WTC11 (cell line): Measurements from ENCODE around the gene RYR1. TPM values are rescaled to one million over a fixed set of nuclear protein-coding genes. Genes with fewer than 3 reads are reported as not detected.

Experiments used
- ATAC-seq: fragments of 200-7000 bp; cut with Tn5 transposase; 2 replicates; pipeline ENCODE4 v1.10.0; 2021; ENCODE audit warnings: mild to moderate bottlenecking, moderate library complexity
- CTCF ChIA-PET: fragments of 300-600 bp; sonication (Branson Sonifier 250); formaldehyde crosslinking; loops from one replicate; lab custom pipeline; 2021; ENCODE audit warnings: antibody characterized with exemption; lab: Charles Lee
- POLR2A ChIA-PET: fragments of 350-600 bp; sonication (Branson Sonifier 250); formaldehyde crosslinking; loops from one replicate; lab custom pipeline; 2021; ENCODE audit warnings: antibody characterized with exemption; lab: Charles Lee
- DNase-seq: peaks from one replicate; pipeline ENCODE4 v3.0.0; 2021; ENCODE audit warnings: low spot score
- H3K27ac Mint-ChIP-seq: 2 replicates; pipeline ENCODE4 v1.8.0; 2021; ENCODE audit warnings: mixed read lengths
- H3K27me3 Mint-ChIP-seq: 2 replicates; pipeline ENCODE4 v1.8.0; 2021; ENCODE audit warnings: low read depth, mild to moderate bottlenecking, moderate library complexity, mixed read lengths
- H3K36me3 Mint-ChIP-seq: 2 replicates; pipeline ENCODE4 v1.8.0; 2021; ENCODE audit warnings: mixed read lengths
- H3K4me1 Mint-ChIP-seq: 2 replicates; pipeline ENCODE4 v1.8.0; 2022; ENCODE audit warnings: mixed read lengths
- H3K4me3 Mint-ChIP-seq: 2 replicates; pipeline ENCODE4 v1.8.0; 2021; ENCODE audit warnings: mild to moderate bottlenecking, moderate library complexity, mixed read lengths
- H3K9me3 Mint-ChIP-seq: 2 replicates; pipeline ENCODE4 v1.8.0; 2021; ENCODE audit warnings: mixed read lengths
- ATF1 ChIP-seq: sonication (generic); formaldehyde crosslinking; IDR thresholded peaks from 2 replicates; pipeline ENCODE4 v1.8.1; 2023; ENCODE audit warnings: mild to moderate bottlenecking, moderate library complexity, missing genetic modification reagents
- ELF4 ChIP-seq: sonication (generic); formaldehyde crosslinking; IDR thresholded peaks from 2 replicates; pipeline ENCODE4 v1.8.1; 2022; ENCODE audit warnings: low read depth, mild to moderate bottlenecking, moderate library complexity, missing genetic modification reagents
- ETV6 ChIP-seq: sonication (generic); formaldehyde crosslinking; IDR thresholded peaks from 2 replicates; pipeline ENCODE4 v1.8.1; 2022; ENCODE audit warnings: mild to moderate bottlenecking, missing genetic modification reagents
- FOXJ3 ChIP-seq: sonication (generic); formaldehyde crosslinking; IDR thresholded peaks from 2 replicates; pipeline ENCODE4 v1.9.0; 2021; ENCODE audit warnings: missing genetic modification reagents, mild to moderate bottlenecking, borderline replicate concordance
- GRHL2 ChIP-seq: fragments of 250-450 bp; sonication (Bioruptor Pico); IDR thresholded peaks from 2 replicates; pipeline ENCODE4 v1.8.0; 2022; ENCODE audit warnings: mild to moderate bottlenecking, moderate library complexity; ENCODE audit not compliant: insufficient replicate concordance, severe bottlenecking
- GTF2I ChIP-seq: fragments of 250-450 bp; sonication (Bioruptor Pico); conservative IDR thresholded peaks from 2 replicates; pipeline ENCODE4 v1.4.0; 2021; ENCODE audit warnings: mild to moderate bottlenecking
- HMGA2 ChIP-seq: fragments of 250-450 bp; sonication (Bioruptor Pico); IDR thresholded peaks from 2 replicates; pipeline ENCODE4 v1.4.0; 2021; ENCODE audit warnings: mild to moderate bottlenecking, moderate library complexity
- JAZF1 ChIP-seq: fragments of 250-450 bp; sonication (Bioruptor Pico); IDR thresholded peaks from 2 replicates; pipeline ENCODE4 v1.9.0; 2021; ENCODE audit warnings: moderate library complexity, mild to moderate bottlenecking, inconsistent platforms
- KAT7 ChIP-seq: sonication (generic); formaldehyde crosslinking; IDR thresholded peaks from 2 replicates; pipeline ENCODE4 v1.8.1; 2023; ENCODE audit warnings: missing genetic modification reagents, mild to moderate bottlenecking, borderline replicate concordance
- MXD4 ChIP-seq: fragments of 250-450 bp; sonication (Bioruptor Pico); IDR thresholded peaks from 2 replicates; pipeline ENCODE4 v1.8.0; 2021; ENCODE audit warnings: mild to moderate bottlenecking, moderate library complexity, borderline replicate concordance
- NR1H2 ChIP-seq: sonication (generic); formaldehyde crosslinking; IDR thresholded peaks from 2 replicates; pipeline ENCODE4 v1.9.0; 2021; ENCODE audit warnings: mild to moderate bottlenecking, moderate library complexity, missing genetic modification reagents
- ZNF416 ChIP-seq: fragments of 250-450 bp; sonication (Bioruptor Pico); IDR thresholded peaks from 2 replicates; pipeline ENCODE4 v1.9.0; 2021; ENCODE audit warnings: mild to moderate bottlenecking, inconsistent platforms
- total RNA-seq: library from RNA; stranded (reverse); gene quantifications from 3 replicates; pipeline ENCODE4 v1.2.3, GENCODE V29; 2021
- TF ChIP-seq, protein P1 (sequence below): sonication (generic); formaldehyde crosslinking; IDR thresholded peaks from 2 replicates; pipeline ENCODE4 v1.8.0; 2022; ENCODE audit warnings: mild to moderate bottlenecking, missing genetic modification reagents
- TF ChIP-seq, protein P2 (sequence below): fragments of 250-450 bp; sonication (Bioruptor Pico); IDR thresholded peaks from 2 replicates; pipeline ENCODE4 v1.9.0; 2021; ENCODE audit warnings: mild to moderate bottlenecking, borderline replicate concordance
- TF ChIP-seq, protein P3 (sequence below): sonication (generic); formaldehyde crosslinking; IDR thresholded peaks from 2 replicates; pipeline ENCODE4 v1.8.1; 2022; ENCODE audit warnings: missing genetic modification reagents, borderline replicate concordance
- TF ChIP-seq, protein P4 (sequence below): sonication (generic); formaldehyde crosslinking; IDR thresholded peaks from 2 replicates; pipeline ENCODE4 v1.8.0; 2023; ENCODE audit warnings: missing genetic modification reagents, mild to moderate bottlenecking, borderline replicate concordance
- TF ChIP-seq, protein P5 (sequence below): sonication (generic); formaldehyde crosslinking; IDR thresholded peaks from 2 replicates; pipeline ENCODE4 v1.8.1; 2022; ENCODE audit warnings: mild to moderate bottlenecking, missing genetic modification reagents, moderate library complexity, borderline replicate concordance
- TF ChIP-seq, protein P6 (sequence below): sonication (generic); formaldehyde crosslinking; conservative IDR thresholded peaks from 2 replicates; pipeline ENCODE4 v1.8.1; 2022; ENCODE audit warnings: mild to moderate bottlenecking, missing genetic modification reagents
- TF ChIP-seq, protein P7 (sequence below): sonication (generic); formaldehyde crosslinking; IDR thresholded peaks from 2 replicates; pipeline ENCODE4 v1.8.0; 2023; ENCODE audit warnings: missing genetic modification reagents

The RYR1 gene
- total RNA-seq, 1 experiment from 2014 or later: 24.2 TPM

DNA sequence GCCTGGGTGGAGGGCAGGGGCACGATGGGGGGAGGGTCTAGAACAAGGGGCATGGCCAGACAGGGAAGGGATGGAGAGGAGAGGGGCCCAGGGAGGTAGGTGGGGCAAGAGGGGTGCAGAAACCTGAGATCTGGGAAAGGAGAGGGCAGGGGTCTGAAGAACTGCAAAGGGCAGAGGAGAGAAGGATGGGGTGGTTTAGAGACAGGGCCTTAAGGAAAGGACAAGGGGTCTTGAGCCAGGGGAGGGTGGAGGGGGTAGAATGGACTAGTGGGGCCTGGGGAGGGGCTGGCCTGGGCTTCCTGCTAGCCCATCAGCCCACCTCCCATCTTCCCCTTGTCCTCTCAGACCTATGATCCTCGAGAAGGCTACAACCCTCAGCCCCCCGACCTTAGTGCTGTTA, 72.5 kb downstream of the RYR1 start:
- H3K4me1 Mint-ChIP-seq: peaks cover 9% of the 10 kb centered on the region; the same call in 1 of the 2 replicates
- peaks cover 58% of the 10 kb centered on the region for H3K36me3 Mint-ChIP-seq
- ChIA-PET CTCF (interaction anchor here (1.2 kb wide), 2 partner anchors 11 to 28 kb away, joined by 5 to 10 read pairs; no protein-coding TSS in a partner anchor), POLR2A (interaction anchor here (1.1 kb wide), 1 partner anchor 118 kb away, joined by 3 read pairs; the partner anchor contains the start of gene GGN)
- DNase-seq (no peak), ATAC-seq (no peak)
- no peak overlapping the region for H3K4me3 Mint-ChIP-seq
- TF ChIP-seq ELF4 (CRISPR knock-in tag): no peak
- TF ChIP-seq GTF2I (CRISPR knock-in tag): no peak
- no peak for TF ChIP-seq JAZF1 (CRISPR knock-in tag)
- no peak for TF ChIP-seq KAT7 (CRISPR knock-in tag)
- TF ChIP-seq, protein P1, sequence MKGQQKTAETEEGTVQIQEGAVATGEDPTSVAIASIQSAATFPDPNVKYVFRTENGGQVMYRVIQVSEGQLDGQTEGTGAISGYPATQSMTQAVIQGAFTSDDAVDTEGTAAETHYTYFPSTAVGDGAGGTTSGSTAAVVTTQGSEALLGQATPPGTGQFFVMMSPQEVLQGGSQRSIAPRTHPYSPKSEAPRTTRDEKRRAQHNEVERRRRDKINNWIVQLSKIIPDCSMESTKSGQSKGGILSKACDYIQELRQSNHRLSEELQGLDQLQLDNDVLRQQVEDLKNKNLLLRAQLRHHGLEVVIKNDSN (CRISPR knock-in tag): no peak
- no peak for TF ChIP-seq ATF1 (CRISPR knock-in tag)
- TF ChIP-seq, protein P2, sequence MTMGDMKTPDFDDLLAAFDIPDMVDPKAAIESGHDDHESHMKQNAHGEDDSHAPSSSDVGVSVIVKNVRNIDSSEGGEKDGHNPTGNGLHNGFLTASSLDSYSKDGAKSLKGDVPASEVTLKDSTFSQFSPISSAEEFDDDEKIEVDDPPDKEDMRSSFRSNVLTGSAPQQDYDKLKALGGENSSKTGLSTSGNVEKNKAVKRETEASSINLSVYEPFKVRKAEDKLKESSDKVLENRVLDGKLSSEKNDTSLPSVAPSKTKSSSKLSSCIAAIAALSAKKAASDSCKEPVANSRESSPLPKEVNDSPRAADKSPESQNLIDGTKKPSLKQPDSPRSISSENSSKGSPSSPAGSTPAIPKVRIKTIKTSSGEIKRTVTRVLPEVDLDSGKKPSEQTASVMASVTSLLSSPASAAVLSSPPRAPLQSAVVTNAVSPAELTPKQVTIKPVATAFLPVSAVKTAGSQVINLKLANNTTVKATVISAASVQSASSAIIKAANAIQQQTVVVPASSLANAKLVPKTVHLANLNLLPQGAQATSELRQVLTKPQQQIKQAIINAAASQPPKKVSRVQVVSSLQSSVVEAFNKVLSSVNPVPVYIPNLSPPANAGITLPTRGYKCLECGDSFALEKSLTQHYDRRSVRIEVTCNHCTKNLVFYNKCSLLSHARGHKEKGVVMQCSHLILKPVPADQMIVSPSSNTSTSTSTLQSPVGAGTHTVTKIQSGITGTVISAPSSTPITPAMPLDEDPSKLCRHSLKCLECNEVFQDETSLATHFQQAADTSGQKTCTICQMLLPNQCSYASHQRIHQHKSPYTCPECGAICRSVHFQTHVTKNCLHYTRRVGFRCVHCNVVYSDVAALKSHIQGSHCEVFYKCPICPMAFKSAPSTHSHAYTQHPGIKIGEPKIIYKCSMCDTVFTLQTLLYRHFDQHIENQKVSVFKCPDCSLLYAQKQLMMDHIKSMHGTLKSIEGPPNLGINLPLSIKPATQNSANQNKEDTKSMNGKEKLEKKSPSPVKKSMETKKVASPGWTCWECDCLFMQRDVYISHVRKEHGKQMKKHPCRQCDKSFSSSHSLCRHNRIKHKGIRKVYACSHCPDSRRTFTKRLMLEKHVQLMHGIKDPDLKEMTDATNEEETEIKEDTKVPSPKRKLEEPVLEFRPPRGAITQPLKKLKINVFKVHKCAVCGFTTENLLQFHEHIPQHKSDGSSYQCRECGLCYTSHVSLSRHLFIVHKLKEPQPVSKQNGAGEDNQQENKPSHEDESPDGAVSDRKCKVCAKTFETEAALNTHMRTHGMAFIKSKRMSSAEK (CRISPR knock-in tag): no peak
- no peak for TF ChIP-seq GRHL2
- TF ChIP-seq ETV6: no peak
- no peak for TF ChIP-seq HMGA2 (CRISPR knock-in tag)
- TF ChIP-seq, protein P3, sequence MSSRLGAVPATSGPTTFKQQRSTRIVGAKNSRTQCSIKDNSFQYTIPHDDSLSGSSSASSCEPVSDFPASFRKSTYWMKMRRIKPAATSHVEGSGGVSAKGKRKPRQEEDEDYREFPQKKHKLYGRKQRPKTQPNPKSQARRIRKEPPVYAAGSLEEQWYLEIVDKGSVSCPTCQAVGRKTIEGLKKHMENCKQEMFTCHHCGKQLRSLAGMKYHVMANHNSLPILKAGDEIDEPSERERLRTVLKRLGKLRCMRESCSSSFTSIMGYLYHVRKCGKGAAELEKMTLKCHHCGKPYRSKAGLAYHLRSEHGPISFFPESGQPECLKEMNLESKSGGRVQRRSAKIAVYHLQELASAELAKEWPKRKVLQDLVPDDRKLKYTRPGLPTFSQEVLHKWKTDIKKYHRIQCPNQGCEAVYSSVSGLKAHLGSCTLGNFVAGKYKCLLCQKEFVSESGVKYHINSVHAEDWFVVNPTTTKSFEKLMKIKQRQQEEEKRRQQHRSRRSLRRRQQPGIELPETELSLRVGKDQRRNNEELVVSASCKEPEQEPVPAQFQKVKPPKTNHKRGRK (CRISPR knock-in tag): no peak
- TF ChIP-seq, protein P4, sequence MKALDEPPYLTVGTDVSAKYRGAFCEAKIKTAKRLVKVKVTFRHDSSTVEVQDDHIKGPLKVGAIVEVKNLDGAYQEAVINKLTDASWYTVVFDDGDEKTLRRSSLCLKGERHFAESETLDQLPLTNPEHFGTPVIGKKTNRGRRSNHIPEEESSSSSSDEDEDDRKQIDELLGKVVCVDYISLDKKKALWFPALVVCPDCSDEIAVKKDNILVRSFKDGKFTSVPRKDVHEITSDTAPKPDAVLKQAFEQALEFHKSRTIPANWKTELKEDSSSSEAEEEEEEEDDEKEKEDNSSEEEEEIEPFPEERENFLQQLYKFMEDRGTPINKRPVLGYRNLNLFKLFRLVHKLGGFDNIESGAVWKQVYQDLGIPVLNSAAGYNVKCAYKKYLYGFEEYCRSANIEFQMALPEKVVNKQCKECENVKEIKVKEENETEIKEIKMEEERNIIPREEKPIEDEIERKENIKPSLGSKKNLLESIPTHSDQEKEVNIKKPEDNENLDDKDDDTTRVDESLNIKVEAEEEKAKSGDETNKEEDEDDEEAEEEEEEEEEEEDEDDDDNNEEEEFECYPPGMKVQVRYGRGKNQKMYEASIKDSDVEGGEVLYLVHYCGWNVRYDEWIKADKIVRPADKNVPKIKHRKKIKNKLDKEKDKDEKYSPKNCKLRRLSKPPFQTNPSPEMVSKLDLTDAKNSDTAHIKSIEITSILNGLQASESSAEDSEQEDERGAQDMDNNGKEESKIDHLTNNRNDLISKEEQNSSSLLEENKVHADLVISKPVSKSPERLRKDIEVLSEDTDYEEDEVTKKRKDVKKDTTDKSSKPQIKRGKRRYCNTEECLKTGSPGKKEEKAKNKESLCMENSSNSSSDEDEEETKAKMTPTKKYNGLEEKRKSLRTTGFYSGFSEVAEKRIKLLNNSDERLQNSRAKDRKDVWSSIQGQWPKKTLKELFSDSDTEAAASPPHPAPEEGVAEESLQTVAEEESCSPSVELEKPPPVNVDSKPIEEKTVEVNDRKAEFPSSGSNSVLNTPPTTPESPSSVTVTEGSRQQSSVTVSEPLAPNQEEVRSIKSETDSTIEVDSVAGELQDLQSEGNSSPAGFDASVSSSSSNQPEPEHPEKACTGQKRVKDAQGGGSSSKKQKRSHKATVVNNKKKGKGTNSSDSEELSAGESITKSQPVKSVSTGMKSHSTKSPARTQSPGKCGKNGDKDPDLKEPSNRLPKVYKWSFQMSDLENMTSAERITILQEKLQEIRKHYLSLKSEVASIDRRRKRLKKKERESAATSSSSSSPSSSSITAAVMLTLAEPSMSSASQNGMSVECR (CRISPR knock-in tag): no peak
- H3K9me3 Mint-ChIP-seq: no peaks in the 10 kb centered on the region; the same call in none of the 2 replicates
- no peak overlapping the region for H3K27ac Mint-ChIP-seq
- H3K27me3 Mint-ChIP-seq: no peaks in the 10 kb centered on the region

DNA sequence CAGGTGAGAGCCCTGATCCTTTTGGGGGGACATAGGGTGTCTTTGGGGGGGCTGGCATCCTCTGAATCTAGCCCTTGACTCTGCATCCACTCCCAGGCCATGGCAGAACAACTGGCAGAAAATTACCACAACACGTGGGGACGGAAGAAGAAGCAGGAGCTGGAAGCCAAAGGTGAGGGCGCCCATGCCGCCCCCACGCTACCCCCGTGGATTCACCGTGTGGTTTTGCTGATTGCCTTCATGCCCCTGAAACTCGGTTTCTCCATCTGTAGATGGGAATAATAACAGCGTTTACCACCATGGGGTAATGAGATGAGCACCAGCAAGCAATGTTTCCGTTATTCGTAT, 72.9 kb downstream of the RYR1 start:
- POLR2A ChIA-PET: interaction anchor here (0.5 to 1.2 kb wide), 5 partner anchors 10 to 118 kb away, joined by 3 to 11 read pairs (median 4); partner anchors contain the start of gene GGN
- TF ChIP-seq, protein P5, sequence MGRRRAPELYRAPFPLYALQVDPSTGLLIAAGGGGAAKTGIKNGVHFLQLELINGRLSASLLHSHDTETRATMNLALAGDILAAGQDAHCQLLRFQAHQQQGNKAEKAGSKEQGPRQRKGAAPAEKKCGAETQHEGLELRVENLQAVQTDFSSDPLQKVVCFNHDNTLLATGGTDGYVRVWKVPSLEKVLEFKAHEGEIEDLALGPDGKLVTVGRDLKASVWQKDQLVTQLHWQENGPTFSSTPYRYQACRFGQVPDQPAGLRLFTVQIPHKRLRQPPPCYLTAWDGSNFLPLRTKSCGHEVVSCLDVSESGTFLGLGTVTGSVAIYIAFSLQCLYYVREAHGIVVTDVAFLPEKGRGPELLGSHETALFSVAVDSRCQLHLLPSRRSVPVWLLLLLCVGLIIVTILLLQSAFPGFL (CRISPR knock-in tag): no peak
- no peak for TF ChIP-seq NR1H2 (CRISPR knock-in tag)
- TF ChIP-seq, protein P6, sequence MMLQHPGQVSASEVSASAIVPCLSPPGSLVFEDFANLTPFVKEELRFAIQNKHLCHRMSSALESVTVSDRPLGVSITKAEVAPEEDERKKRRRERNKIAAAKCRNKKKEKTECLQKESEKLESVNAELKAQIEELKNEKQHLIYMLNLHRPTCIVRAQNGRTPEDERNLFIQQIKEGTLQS: no peak
- TF ChIP-seq, protein P7, sequence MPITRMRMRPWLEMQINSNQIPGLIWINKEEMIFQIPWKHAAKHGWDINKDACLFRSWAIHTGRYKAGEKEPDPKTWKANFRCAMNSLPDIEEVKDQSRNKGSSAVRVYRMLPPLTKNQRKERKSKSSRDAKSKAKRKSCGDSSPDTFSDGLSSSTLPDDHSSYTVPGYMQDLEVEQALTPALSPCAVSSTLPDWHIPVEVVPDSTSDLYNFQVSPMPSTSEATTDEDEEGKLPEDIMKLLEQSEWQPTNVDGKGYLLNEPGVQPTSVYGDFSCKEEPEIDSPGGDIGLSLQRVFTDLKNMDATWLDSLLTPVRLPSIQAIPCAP (CRISPR knock-in tag): no peak
- TF ChIP-seq ATF1 (CRISPR knock-in tag): no peak
- no peak for TF ChIP-seq GTF2I (CRISPR knock-in tag)
- no peak for TF ChIP-seq ZNF416 (CRISPR knock-in tag)
- TF ChIP-seq ELF4 (CRISPR knock-in tag): no peak
- no peak for TF ChIP-seq FOXJ3
- TF ChIP-seq, protein P1 (CRISPR knock-in tag): no peak
- TF ChIP-seq MXD4: no peak

More for the DNA sequence above, 72.9 kb downstream of the RYR1 start:
- Mint-ChIP-seq H3K4me1 (peaks cover 9% of the 10 kb centered on the region; the same call in 1 of the 2 replicates), H3K9me3 (no peaks in the 10 kb centered on the region; the same call in none of the 2 replicates), H3K36me3 (peaks cover 54% of the 10 kb centered on the region), H3K27ac (0 out of 2 replicates have a peak overlapping the region, but pooled peaks have one; percentile 8), H3K4me3 (peak overlapping the region; percentile 20; the same call in 1 of the 2 replicates), H3K27me3 (no peaks in the 10 kb centered on the region)
- CTCF ChIA-PET: interaction anchor here (0.6 to 1.3 kb wide), 8 partner anchors 12 to 424 kb away, joined by 3 to 24 read pairs (median 4); partner anchors contain the start of genes FAM98C, MRPS12 and SARS2
- ATAC-seq (no peak), DNase-seq (no peak)
